Stimulated activated CD4-positive, alpha-beta T cell treated with anti-CD3 and anti-CD28 coated beads, Interleukin-15, amount 100 ng/mL, for 48 hours (primary cell): ENCODE results near the gene PKNOX2.

Source experiments
- DNase-seq, 2 donors: peaks; one replicate each; pipeline ENCODE4 v3.0.0-alpha.2; 2020; ENCODE audit warnings: low read depth in 2 of 2

The PKNOX2 gene

GRCh38 chr11:125470355-125470754 lies 305.8 kb downstream of the PKNOX2 start:
- DNase-seq, result no peak

GRCh38 chr11:125476721-125477120 lies 312.2 kb downstream of the PKNOX2 start:
- no peak for DNase-seq

- no peak for DNase-seq
These were observed 314.6 kb downstream of the PKNOX2 start for GRCh38 chr11:125479137-125479536.

- no peak for DNase-seq
These were observed 317.0 kb downstream of the PKNOX2 start for GRCh38 chr11:125481531-125481930.
